GM12878 (cell line): Measurements from ENCODE around the gene SIM1.

Experiments used
- BCL11A ChIP-seq: IDR thresholded peaks from 2 replicates; pipeline ENCODE4 v1.6.1; 2011; ENCODE audit warnings: low read depth, low read length
- LARP7 ChIP-seq: fragments of 450-650 bp; IDR thresholded peaks from 2 replicates; pipeline ENCODE4 v1.6.1; 2017; ENCODE audit warnings: mild to moderate bottlenecking
- PBX3 ChIP-seq: IDR thresholded peaks from 2 replicates; pipeline ENCODE4 v1.6.1; 2011; ENCODE audit warnings: mild to moderate bottlenecking, low read depth, low read length, moderate library complexity; ENCODE audit not compliant: insufficient replicate concordance
- SUZ12 ChIP-seq: fragments of 200-600 bp; sonication (generic); IDR thresholded peaks from one replicate; pipeline ENCODE4 v1.6.1; 2018; ENCODE audit warnings: antibody characterized with exemption, mild to moderate bottlenecking; ENCODE audit not compliant: unreplicated experiment
- TARDBP ChIP-seq: IDR thresholded peaks from 2 replicates; pipeline ENCODE4 v1.6.1; 2016; ENCODE audit warnings: borderline replicate concordance

GRCh38 chr6:100482698-100483097 lies 18.0 kb upstream of the SIM1 start:
- TF ChIP-seq BCL11A (no peak), TARDBP (no peak), PBX3 (no peak), SUZ12 (no peak), LARP7 (no peak)
